Mucosa of stomach (tissue), 1 donor: Measurements from ENCODE around the gene SLC17A5.
"Not testable (repeated sequence)": the region's sequence is repeated elsewhere in the genome, so short reads cannot be mapped to it uniquely, and the experiment has no call there.

ENCODE experiments used
- H3K27me3 ChIP-seq: one replicate; pipeline ENCODE4 v1.7.0; 2013; ENCODE audit warnings: mild to moderate bottlenecking, low read length; ENCODE audit not compliant: control insufficient read depth, insufficient read depth
- H3K36me3 ChIP-seq: one replicate; pipeline ENCODE4 v1.7.0; 2013; ENCODE audit warnings: low read length; ENCODE audit not compliant: control insufficient read depth, insufficient read depth
- H3K4me1 ChIP-seq: one replicate; pipeline ENCODE4 v1.7.0; 2013; ENCODE audit warnings: mild to moderate bottlenecking, low read length; ENCODE audit not compliant: control insufficient read depth, insufficient read depth
- H3K4me3 ChIP-seq: one replicate; pipeline ENCODE4 v1.7.0; 2013; ENCODE audit warnings: low read length
- H3K9ac ChIP-seq: one replicate; pipeline ENCODE4 v1.7.0; 2013; ENCODE audit warnings: mild to moderate bottlenecking, low read length, moderate library complexity
- H3K9me3 ChIP-seq: one replicate; pipeline ENCODE4 v1.7.0; 2013; ENCODE audit warnings: mild to moderate bottlenecking, low read length, moderate library complexity; ENCODE audit not compliant: control insufficient read depth
- donor health status: Pancreatic carcinoma.

Gene SLC17A5

DNA sequence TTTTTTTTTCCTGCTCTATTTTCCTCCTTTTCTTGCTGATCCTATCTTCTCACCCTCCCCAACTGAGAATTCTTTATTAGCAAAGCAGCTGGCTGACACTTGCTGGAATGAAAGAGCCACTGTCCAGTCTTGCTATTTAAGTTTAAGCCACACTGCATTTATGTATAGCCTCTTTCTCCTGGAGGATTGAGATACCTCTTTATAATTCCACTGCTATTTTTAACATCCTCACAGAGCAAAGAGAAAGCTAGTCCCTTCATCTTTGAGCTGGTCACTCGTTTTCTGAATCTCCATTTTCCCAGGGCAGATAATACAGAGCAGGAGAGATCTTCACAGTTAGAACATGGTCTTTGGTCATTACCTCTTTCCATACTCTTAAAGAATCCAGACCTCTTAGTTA, 97.0 kb downstream of the SLC17A5 start:
- Histone ChIP-seq H3K9ac (no peak overlapping the region), H3K9me3 (no peaks in the 10 kb centered on the region), H3K4me3 (no peak overlapping the region)

DNA sequence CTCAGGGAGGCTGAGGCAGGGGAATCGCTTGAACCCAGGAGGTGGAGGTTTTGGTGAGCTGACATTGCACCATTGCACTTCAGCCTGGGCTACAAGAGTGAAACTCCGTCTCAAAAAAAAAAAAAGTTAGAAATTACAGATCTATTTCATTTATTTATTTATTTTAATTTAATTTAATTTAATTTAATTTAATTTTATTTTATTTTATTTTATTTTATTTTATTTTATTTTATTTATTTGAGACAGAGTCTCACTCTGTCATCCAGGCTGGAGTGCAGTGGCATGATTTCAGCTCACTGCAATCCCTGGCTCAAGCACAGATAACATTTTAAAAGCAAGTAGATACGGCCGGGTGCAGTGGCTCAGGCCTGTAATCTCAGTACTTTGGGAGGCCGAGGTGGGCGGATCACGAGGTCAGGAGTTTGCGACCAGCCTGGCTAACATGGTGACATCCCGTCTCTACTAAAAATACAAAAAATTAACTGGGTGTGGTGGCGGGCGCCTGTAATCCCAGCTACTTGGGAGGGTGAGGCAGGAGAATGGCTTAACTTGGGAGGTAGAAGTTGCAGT, 98.3 kb downstream of the SLC17A5 start:
- not testable (repeated sequence) for H3K9ac ChIP-seq, H3K36me3 ChIP-seq, H3K4me1 ChIP-seq, H3K4me3 ChIP-seq, H3K9me3 ChIP-seq, H3K27me3 ChIP-seq

More for the DNA sequence above, 97.0 kb downstream of the SLC17A5 start:
- Histone ChIP-seq H3K36me3 (no peaks in the 10 kb centered on the region), H3K4me1 (no peaks in the 10 kb centered on the region), H3K27me3 (no peaks in the 10 kb centered on the region)

DNA sequence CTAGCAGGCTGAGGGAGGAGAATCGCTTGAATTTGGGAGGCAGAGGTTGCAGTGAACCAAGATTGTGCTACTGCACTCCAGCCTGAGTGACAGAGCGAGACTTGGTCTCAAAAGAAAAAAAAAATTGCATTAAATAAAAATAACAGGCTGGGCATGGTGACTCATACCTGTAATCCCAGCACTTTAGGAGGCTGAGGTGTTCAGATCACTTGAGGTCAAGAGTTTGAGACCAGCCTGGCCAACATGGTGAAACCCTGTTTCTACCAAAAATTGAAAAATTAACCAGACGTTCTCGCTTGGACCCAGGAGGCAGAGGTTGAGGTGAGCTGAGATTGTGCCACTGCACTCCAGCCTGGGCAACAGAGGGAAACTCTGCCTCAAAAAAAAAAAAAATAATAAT, 102.7 kb downstream of the SLC17A5 start:
- not testable (repeated sequence) for H3K9me3 ChIP-seq, H3K9ac ChIP-seq, H3K36me3 ChIP-seq, H3K4me3 ChIP-seq, H3K27me3 ChIP-seq, H3K4me1 ChIP-seq

DNA sequence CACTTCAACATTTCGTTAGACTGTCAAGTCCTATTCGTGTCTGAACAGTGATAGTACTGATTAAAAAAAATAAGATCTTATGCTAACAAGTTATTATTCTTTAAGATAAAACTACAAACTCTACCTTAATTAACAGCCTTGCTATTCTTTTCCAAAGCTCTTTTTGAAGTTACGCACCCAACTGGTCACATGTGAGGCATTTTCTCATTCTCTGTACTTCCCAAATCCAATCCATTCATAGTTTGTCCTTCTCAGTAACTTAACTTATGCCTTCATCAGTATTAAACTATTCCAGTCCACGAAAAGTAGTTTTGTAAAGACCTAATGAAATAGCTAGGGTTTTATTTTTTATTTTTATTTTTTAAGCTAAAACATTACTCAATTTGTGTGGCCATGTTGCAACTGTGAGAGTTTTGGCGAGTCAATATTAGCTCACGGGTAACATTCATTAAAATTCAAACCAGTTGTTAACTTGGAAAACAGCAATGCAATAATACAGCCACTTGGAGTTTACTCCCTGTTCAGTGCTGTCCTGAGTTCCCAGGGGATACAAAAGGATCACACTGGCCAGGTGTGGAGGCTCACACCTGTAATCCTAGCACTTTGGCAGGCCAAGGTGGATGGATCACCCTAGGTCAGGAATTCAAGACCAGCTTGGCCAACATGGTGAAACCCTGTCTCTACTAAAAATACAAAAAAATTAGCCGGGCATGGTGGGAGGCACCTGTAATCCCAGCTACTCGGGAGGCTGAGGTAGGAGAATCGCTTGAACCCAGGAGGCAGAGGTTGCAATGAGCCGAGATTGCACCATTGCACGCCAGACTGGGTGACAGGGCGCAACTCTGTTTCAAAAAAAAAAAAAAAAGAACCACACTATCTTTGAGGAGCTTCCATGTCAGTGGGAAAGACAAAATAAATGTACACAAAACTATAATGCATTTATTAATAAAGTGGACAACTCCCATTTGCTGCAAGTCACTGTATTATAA, 105.0 kb downstream of the SLC17A5 start:
- H3K27me3 ChIP-seq, result no peaks in the 10 kb centered on the region

DNA sequence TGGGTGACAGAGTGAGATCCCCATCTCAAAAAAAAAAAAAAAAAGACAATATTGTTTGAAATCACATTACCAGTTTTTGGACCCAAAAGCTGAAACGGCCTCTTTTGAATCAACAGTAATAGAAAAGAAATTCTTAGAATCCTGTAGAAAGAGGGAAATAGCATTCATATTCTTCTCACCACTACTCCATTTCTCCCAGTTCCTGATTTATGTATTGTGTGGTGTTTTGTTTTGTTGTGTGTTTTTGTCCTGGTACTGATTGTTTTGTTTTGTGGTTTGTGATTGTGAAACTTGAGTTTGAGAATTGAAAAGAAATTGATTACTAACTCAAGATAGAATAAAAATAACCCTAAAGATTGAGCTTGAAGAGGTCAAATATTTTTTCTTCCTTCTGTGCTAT, 106.8 kb downstream of the SLC17A5 start:
- H3K4me1 ChIP-seq, result no peaks in the 10 kb centered on the region
- no peaks in the 10 kb centered on the region for H3K36me3 ChIP-seq
- H3K9ac ChIP-seq, result no peak overlapping the region
- H3K4me3 ChIP-seq, result no peak overlapping the region
- H3K27me3 ChIP-seq, result no peaks in the 10 kb centered on the region
- H3K9me3 ChIP-seq, result no peaks in the 10 kb centered on the region

More for the DNA sequence above, 105.0 kb downstream of the SLC17A5 start:
- H3K4me1 ChIP-seq, result no peaks in the 10 kb centered on the region
- no peak overlapping the region for H3K4me3 ChIP-seq
- H3K9me3 ChIP-seq, result no peaks in the 10 kb centered on the region
- H3K9ac ChIP-seq, result no peak overlapping the region
- H3K36me3 ChIP-seq, result no peaks in the 10 kb centered on the region
